Right lobe of liver (tissue), 4 donors: ENCODE data around the gene GGT7.

ENCODE experiments used
- POLR2A ChIP-seq: fragments of 450-650 bp; IDR thresholded peaks from one replicate; pipeline ENCODE4 v1.6.1; 2017; ENCODE audit warnings: antibody characterized with exemption, mild to moderate bottlenecking
- TF ChIP-seq, protein P1 (sequence below), 4 donors: fragments of 200-600 bp in 3 of 4; fragments of 450-650 bp in 1 of 4; IDR thresholded peaks; one replicate each; pipeline versions ENCODE4 v1.5.1 to v1.8.0; 2016 to 2022; ENCODE audit warnings: antibody characterized with exemption in 4 of 4, mild to moderate bottlenecking in 2 of 4
- donor health status: DM: no; HTN: no; CAD: no.
- donor health status: DM: no; HTN: no; CAD: no.
- donor health status: DM: no; HTN: yes; CAD: no.

DNA sequence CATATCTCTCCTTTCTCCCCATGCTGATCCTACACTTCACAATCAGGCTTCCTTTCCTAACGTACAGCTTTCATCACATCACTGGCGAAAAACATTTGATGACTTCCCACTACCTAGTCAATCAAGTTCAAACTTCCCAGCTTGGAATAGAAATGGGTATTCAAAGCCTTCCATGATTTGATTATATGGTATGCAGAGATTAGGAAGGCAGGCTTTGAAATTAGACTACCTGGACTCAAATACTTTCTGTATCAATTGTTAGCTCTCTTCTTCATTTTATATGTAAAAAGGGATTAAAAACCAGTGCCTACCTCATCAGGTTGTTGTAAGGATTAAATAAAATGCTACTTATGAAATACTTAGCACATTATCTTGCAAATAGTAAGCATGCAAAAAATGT, 54.9 kb downstream of the GGT7 start:
- TF ChIP-seq, protein P1, sequence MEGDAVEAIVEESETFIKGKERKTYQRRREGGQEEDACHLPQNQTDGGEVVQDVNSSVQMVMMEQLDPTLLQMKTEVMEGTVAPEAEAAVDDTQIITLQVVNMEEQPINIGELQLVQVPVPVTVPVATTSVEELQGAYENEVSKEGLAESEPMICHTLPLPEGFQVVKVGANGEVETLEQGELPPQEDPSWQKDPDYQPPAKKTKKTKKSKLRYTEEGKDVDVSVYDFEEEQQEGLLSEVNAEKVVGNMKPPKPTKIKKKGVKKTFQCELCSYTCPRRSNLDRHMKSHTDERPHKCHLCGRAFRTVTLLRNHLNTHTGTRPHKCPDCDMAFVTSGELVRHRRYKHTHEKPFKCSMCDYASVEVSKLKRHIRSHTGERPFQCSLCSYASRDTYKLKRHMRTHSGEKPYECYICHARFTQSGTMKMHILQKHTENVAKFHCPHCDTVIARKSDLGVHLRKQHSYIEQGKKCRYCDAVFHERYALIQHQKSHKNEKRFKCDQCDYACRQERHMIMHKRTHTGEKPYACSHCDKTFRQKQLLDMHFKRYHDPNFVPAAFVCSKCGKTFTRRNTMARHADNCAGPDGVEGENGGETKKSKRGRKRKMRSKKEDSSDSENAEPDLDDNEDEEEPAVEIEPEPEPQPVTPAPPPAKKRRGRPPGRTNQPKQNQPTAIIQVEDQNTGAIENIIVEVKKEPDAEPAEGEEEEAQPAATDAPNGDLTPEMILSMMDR (IDR thresholded peaks at IDR 0.05): no peak
- TF ChIP-seq POLR2A: no peak
